Tongue (tissue), 2 donors: ENCODE data around the gene C2CD2. TPM values are rescaled to one million over a fixed set of nuclear protein-coding genes. Genes with fewer than 3 reads are reported as not detected.
"Not testable (repeated sequence)": the region's sequence is repeated elsewhere in the genome, so short reads cannot be mapped to it uniquely, and the experiment has no call there.

Experiments used
- DNase-seq: peaks from one replicate; pipeline ENCODE4 v3.0.0-alpha.2; 2015
- total RNA-seq: library from RNA; depleted of rRNA; stranded (reverse); fragments of >200 nt; gene quantifications from one replicate; pipeline ENCODE4 v1.2.3, GENCODE V29; 2014

Gene C2CD2
- total RNA-seq, 1 donor from 2014 or later = 12.1 TPM

DNA sequence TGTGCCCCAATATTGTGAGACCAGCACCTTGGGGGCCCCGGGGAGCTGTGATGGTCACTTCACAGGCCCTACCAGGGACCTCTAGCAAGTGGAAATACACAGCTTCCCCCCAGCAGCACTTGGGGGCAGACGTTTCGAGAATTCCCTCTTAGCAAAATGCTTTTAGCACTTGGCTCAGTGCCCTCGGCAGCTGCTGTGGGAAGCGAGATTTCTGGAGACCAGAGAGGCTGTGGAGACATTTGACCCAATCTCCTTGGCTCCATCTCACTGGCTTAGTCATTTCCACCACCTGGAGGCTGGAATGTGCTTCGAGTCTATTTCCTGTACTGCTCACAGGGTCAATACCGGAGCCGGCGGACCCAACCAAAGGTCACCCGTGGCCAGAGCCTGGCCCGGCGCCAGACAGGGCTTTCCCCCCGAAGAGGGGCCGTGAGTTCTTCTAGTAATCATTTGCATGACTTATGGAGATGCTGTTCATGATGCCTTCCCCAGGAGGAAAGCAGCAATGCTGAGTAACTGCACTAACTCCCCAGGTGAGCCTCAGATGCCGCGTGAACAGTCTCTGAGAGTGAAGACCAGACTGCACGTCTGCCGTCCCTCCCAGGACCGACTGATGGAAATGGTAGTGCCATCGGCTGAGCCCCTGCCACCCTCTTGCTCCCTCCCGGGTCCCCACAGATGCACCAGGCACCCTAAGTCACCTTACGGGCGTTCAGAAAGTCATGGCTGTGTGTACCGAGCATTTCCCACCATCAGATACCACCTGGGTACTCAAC lies 4.4 kb upstream of the C2CD2 start:
- peak; percentile 96 for DNase-seq

GRCh38 chr21:41956926-41957729 lies 3.3 kb upstream of the C2CD2 start:
- DNase-seq = peak; percentile 35

GRCh38 chr21:41955516-41955915 lies 1.7 kb upstream of the C2CD2 start:
- no peak for DNase-seq

- DNase-seq = no peak
Measured at GRCh38 chr21:41954654-41955499, 1.1 kb upstream of the C2CD2 start.

GRCh38 chr21:41953249-41953830 lies 478 bp downstream of the C2CD2 start:
- DNase-seq = no peak

GRCh38 chr21:41952568-41953248 lies 1.1 kb downstream of the C2CD2 start:
- DNase-seq = peak; percentile 36

DNA sequence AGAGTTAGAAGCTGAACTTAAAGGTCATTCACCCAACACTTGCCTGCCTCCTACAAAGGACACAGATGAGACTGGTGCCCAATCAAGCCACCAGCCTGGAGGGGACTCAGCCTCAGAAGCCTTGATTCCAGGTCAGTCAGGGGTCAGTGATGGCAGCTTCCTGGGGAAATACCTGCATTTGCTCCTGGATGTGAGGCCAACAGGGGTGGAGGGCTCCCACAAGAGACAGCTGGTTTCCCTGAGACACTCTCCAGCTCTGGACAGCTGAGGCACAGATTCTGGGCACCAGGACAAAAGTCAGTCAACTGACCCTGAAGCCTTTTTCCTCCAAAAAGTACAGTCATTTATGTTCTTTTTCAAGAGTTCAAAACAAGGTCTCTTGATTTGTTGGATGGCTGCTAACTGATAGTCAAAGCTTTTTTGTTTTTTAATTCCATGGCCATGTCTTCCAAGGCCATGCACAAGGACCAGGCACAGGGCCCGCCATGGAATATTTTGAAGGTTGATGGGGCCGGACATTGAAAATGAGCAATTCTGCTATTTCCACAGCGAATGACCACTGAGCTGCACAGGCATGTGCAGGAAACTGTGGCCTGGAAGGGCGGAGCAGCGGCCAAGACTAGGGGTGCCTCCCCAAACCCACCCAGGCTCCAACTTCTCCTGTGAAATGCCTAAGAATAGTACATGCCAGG lies 1.8 kb downstream of the C2CD2 start:
- DNase-seq = no peak

DNA sequence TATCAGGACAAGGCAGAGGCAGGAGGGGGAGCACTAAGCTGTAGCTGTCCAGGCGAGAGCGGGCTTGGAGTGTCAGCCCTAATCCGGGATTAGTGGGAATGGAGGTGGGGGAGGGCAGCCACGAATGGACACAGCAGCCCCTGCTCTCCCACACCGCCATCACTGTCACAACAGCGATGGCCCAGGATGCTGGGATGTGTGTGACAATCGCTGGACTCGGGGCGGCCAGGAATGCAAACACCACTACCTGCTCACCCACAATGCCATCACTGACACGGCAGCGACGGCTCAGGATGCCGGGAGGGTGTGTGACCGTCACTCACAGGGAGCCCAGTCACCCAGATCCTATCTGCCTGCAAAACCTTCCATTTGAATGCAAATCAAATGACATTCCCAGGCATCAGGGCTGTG lies 2.9 kb downstream of the C2CD2 start:
- no peak for DNase-seq

GRCh38 chr21:41949631-41950030 lies 4.2 kb downstream of the C2CD2 start:
- not testable (repeated sequence) for DNase-seq

- DNase-seq = no peak
Measured at GRCh38 chr21:41948901-41949300, 4.9 kb downstream of the C2CD2 start.

- no peak for DNase-seq
Measured at GRCh38 chr21:41948078-41948895, 5.5 kb downstream of the C2CD2 start.

DNA sequence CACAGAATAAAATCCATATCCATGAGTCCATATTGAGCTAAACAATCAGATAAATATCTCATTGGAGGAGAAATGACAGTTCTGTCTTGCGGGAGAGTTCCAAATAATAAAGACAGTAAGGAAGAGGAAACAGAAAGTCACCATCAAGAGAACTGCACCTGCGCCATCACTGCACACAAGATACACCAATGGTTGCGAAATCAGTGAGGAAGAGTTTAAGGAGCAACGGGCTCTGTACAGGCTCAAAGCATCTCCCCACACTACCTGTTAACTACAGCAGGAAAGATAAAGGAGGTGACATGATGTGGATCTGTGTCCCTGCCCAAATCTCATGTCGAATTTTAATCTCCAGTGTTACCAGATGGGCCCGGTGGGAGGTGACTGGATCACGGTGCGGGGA lies 7.8 kb downstream of the C2CD2 start:
- DNase-seq = no peak

GRCh38 chr21:41943851-41944250 lies 10.0 kb downstream of the C2CD2 start:
- DNase-seq = no peak

DNA sequence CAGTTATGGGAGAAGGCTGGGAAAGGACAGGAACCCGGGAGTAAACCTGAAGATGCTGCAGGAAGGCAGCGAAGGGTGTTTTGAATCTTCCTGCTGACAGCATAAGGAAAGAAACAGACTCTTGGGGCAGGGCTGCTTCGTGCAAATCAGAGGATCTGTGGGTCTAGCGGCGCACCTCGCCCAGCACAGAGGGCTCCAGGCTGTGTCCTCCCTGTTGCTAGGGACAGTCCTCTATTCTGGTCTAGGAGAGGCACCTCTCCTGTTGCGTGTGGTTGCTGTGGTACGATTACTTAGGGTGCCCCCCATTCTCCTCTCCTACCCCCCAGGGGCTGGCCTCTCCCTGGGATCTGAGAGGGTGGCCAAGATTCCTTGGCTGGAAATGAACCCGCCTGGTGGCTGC lies 11.4 kb downstream of the C2CD2 start:
- no peak for DNase-seq

DNA sequence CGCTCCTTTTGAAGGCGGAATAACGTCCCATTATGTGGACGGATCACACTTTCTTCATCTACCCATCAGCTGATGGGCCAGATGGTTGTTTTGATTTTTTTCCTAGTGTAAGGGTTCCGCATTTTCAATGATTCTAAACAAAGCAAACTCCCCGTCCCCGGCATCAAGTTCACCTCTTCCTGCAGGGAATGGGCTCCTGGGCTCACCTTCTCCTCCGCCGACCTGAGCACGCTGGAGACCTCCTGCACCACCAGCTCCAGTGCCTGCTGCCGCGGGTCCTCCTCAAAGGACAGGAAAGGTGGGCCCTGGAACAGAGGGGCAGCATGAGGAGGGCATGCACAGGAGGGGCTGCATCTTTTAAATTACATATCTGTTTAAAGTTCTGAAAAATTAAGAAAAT lies 11.9 kb downstream of the C2CD2 start:
- DNase-seq = no peak

- no peak for DNase-seq
Measured at GRCh38 chr21:41940431-41940830, 13.4 kb downstream of the C2CD2 start.

DNA sequence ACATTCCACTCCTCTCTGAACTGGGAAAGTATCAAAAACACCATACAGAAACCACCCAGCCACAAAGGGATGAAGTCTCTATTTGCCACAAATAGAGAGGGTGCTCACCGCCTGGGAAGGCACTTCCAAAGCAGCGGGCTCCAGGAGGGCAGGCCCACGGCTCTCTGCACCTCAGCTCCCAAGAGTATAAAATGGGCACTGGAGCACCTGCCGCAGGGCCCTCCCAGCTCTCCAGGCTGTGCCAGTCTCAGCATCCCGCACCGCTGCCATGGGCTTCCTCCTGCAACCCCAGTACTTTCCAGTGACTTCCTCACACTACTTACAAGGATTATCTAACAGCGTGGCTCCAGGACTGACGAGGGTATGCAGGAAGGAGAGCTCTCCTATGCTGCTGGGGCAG lies 14.4 kb downstream of the C2CD2 start:
- no peak for DNase-seq

- no peak for DNase-seq
Measured at GRCh38 chr21:41933313-41934079, 20.3 kb downstream of the C2CD2 start.

DNA sequence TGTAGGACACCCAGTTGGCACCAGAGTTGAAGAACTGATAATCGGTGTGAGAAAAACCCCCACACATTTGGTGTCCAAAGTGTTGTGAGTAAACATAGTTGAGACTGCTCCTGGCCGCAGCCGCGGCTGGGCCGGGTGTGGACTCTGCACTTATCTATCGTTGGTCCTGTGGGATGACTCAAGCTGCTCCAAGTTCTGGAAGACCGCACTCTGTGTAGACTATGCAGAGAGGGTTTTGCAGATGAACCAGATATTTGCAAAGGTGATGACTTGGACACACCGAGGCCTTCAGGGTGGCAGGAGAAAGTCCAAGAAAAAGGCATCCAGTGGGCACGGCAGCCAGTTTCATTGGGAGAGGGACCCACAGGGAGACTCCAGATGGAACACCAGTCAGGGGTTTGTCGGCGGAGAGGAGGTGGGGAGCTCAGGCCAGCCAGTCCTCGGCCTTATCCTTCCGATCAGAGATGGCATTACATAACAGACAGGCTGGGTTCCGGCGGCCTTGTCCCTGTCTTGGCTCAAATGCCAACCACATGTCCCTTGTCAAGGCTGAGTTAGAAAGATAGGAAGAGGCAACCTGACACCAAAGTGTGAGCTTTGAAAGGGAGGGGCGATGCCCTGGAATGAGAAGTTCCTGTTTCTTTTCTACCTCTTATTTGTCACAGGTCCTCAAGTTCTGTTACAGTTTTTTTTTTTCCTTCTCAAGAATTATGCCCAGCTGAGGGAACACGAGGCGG lies 21.1 kb downstream of the C2CD2 start:
- DNase-seq = no peak
